ENCODE data around the gene ZNF732.

DNA sequence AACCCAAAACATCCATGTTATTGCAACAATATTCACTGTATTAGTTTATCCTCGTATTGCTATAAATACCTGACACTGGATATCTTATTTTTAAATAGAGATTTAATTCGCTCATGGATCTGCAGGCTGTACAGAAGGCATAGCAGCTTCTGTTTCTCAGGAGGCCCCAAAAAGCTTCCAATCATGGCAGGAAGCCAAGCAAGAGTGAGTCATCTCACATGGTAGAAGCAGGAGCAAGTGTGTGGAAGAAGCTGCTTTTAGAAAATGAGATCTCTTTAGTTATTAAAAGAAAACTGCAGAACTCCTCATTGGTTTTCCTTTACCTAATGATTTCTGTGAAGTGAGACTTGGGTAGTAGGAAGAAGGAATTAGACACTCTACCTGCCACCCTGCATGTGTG lies 16.4 kb downstream of the ZNF732 start:
- TF ChIP-seq, protein P1, sequence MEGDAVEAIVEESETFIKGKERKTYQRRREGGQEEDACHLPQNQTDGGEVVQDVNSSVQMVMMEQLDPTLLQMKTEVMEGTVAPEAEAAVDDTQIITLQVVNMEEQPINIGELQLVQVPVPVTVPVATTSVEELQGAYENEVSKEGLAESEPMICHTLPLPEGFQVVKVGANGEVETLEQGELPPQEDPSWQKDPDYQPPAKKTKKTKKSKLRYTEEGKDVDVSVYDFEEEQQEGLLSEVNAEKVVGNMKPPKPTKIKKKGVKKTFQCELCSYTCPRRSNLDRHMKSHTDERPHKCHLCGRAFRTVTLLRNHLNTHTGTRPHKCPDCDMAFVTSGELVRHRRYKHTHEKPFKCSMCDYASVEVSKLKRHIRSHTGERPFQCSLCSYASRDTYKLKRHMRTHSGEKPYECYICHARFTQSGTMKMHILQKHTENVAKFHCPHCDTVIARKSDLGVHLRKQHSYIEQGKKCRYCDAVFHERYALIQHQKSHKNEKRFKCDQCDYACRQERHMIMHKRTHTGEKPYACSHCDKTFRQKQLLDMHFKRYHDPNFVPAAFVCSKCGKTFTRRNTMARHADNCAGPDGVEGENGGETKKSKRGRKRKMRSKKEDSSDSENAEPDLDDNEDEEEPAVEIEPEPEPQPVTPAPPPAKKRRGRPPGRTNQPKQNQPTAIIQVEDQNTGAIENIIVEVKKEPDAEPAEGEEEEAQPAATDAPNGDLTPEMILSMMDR (IDR thresholded peaks at IDR 0.05), result no peak
- no peak for TF ChIP-seq POLR2A (IDR thresholded peaks at IDR 0.05)
